A549 (cell line): ENCODE measurements around the gene OPCML. TPM values are rescaled to one million over a fixed set of nuclear protein-coding genes. Genes with fewer than 3 reads are reported as not detected.

ENCODE experiments used
- ATAC-seq, 2 experiments: fragments of 200-7000 bp in 1 of 2; fragments of >200 bp in 1 of 2; cut with Nextera tagmentation in 1 of 2; cut with Tn5 transposase in 1 of 2; 3 replicates each; pipeline versions ENCODE4 v1.8.0 to v1.9.1; 2018 to 2020; ENCODE audit warnings: mild to moderate bottlenecking in 1 of 2, moderate library complexity in 1 of 2
- CTCF ChIA-PET: fragments of 300-600 bp; sonication (Branson Sonifier 250); formaldehyde crosslinking; extraction: SDS; loops from one replicate; lab custom pipeline; 2021; ENCODE audit warnings: antibody characterized with exemption, inconsistent platforms; lab: Yijun Ruan, JAX
- POLR2A ChIA-PET: fragments of 350-600 bp; formaldehyde crosslinking; extraction: SDS; loops from one replicate; lab custom pipeline; 2021; ENCODE audit warnings: antibody characterized with exemption, inconsistent platforms; lab: Yijun Ruan, JAX
- DNase-seq, 2 experiments: peaks; one replicate each; pipeline versions ENCODE4 v3.0.0 to v3.0.0-alpha.2; 2011 to 2016; ENCODE audit warnings: low read depth in 1 of 2, low spot score in 1 of 2
- FAIRE-seq: peaks from 2 replicates; lab custom pipeline; 2011; peaks lifted over from hg19 to GRCh38; lab: Jason Lieb, UNC
- H3K27ac ChIP-seq, 2 experiments: fragments of >200 bp; sonication (Bioruptor Twin); formaldehyde crosslinking; 3 replicates each; pipeline ENCODE4 v1.5.1; 2016 to 2017
- H3K4me1 ChIP-seq: fragments of >200 bp; sonication (Bioruptor Twin); formaldehyde crosslinking; 3 replicates; pipeline ENCODE4 v1.6.1; 2016
- H3K4me2 ChIP-seq: fragments of >200 bp; sonication (Bioruptor Twin); formaldehyde crosslinking; 3 replicates; pipeline ENCODE4 v1.6.1; 2016
- H3K4me3 ChIP-seq: fragments of >200 bp; sonication (Bioruptor Twin); formaldehyde crosslinking; 3 replicates; pipeline ENCODE4 v1.5.1; 2016
- H3K9me3 ChIP-seq: fragments of >200 bp; sonication (Bioruptor Twin); formaldehyde crosslinking; 3 replicates; pipeline ENCODE4 v1.6.1; 2016
- ATOH8 ChIP-seq: fragments of 250-450 bp; sonication (Bioruptor Pico); IDR thresholded peaks from 2 replicates; pipeline ENCODE4 v1.5.0; 2020; ENCODE audit warnings: low read depth, mild to moderate bottlenecking, moderate library complexity
- BHLHE40 ChIP-seq: IDR thresholded peaks from 2 replicates; pipeline ENCODE4 v1.6.1; 2012; ENCODE audit warnings: low read depth, low read length, inconsistent platforms
- CBX2 ChIP-seq: fragments of 200-600 bp; sonication (generic); IDR thresholded peaks from 2 replicates; pipeline ENCODE4 v1.6.1; 2016; ENCODE audit warnings: low read depth, mild to moderate bottlenecking, borderline replicate concordance
- CBX8 ChIP-seq: fragments of 200-600 bp; sonication (generic); IDR thresholded peaks from 2 replicates; pipeline ENCODE4 v1.6.1; 2016
- CEBPB ChIP-seq, 2 experiments: fragments of >200 bp in 1 of 2; sonication (Bioruptor Twin) in 1 of 2; formaldehyde crosslinking in 1 of 2; IDR thresholded peaks; 2 replicates each; pipeline ENCODE4 v1.6.1; 2012 to 2016
- EHF ChIP-seq: fragments of 250-450 bp; sonication (Bioruptor Pico); IDR thresholded peaks from 2 replicates; pipeline ENCODE4 v1.5.0; 2020; ENCODE audit warnings: mild to moderate bottlenecking
- EHMT2 ChIP-seq: fragments of 200-600 bp; sonication (generic); IDR thresholded peaks from 2 replicates; pipeline ENCODE4 v1.6.1; 2016; ENCODE audit warnings: antibody characterized with exemption, low read depth, mild to moderate bottlenecking, moderate library complexity
- ELK1 ChIP-seq: fragments of 150-350 bp; IDR thresholded peaks from 2 replicates; pipeline ENCODE4 v1.6.1; 2014; ENCODE audit warnings: low read depth, mild to moderate bottlenecking, low read length
- ESRRA ChIP-seq: fragments of 150-350 bp; IDR thresholded peaks from 2 replicates; pipeline ENCODE4 v1.6.1; 2014; ENCODE audit warnings: mild to moderate bottlenecking, low read length, borderline replicate concordance
- FOXS1 ChIP-seq: fragments of 250-450 bp; sonication (Bioruptor Pico); IDR thresholded peaks from 2 replicates; pipeline ENCODE4 v1.5.0; 2020; ENCODE audit warnings: mild to moderate bottlenecking, moderate library complexity
- HDAC2 ChIP-seq: fragments of 200-600 bp; sonication (generic); IDR thresholded peaks from 2 replicates; pipeline ENCODE4 v1.6.1; 2016
- HOXA7 ChIP-seq: fragments of 250-450 bp; sonication (Bioruptor Pico); IDR thresholded peaks from 2 replicates; pipeline ENCODE4 v1.5.0; 2020; ENCODE audit warnings: mild to moderate bottlenecking, moderate library complexity
- JUN ChIP-seq, 2 experiments: fragments of >200 bp; sonication (Bioruptor Twin); formaldehyde crosslinking; IDR thresholded peaks; 2 replicates in 1 of 2; 3 replicates in 1 of 2; pipeline ENCODE4 v1.6.1; 2016 to 2017
- JUNB ChIP-seq: fragments of >200 bp; sonication (Bioruptor Twin); formaldehyde crosslinking; IDR thresholded peaks from 2 replicates; pipeline ENCODE4 v1.6.1; 2016
- KDM1A ChIP-seq: fragments of 200-600 bp; sonication (generic); IDR thresholded peaks from 2 replicates; pipeline ENCODE4 v1.6.1; 2016; ENCODE audit warnings: low read depth, mild to moderate bottlenecking
- KDM5A ChIP-seq: fragments of 200-600 bp; sonication (generic); IDR thresholded peaks from 2 replicates; pipeline ENCODE4 v1.6.1; 2016; ENCODE audit warnings: antibody characterized with exemption, mild to moderate bottlenecking
- MAFK ChIP-seq: fragments of 450-650 bp; IDR thresholded peaks from 2 replicates; pipeline ENCODE4 v1.6.1; 2014; ENCODE audit not compliant: partially characterized antibody
- MAX ChIP-seq: IDR thresholded peaks from 2 replicates; pipeline ENCODE4 v1.6.1; 2012
- MAZ ChIP-seq: fragments of 150-350 bp; IDR thresholded peaks from 2 replicates; pipeline ENCODE4 v1.6.1; 2014; ENCODE audit warnings: antibody characterized with exemption, low read depth, low read length, borderline replicate concordance
- NFE2L2 ChIP-seq: fragments of 150-350 bp; conservative IDR thresholded peaks from 2 replicates; pipeline ENCODE4 v1.6.1; 2014; ENCODE audit warnings: low read length
- NR3C1 ChIP-seq: fragments of >200 bp; sonication (Bioruptor Twin); formaldehyde crosslinking; IDR thresholded peaks from 3 replicates; pipeline ENCODE4 v1.6.1; 2017
- RAD21 ChIP-seq, 2 experiments: fragments of >200 bp in 1 of 2; sonication (Bioruptor Twin) in 1 of 2; formaldehyde crosslinking in 1 of 2; IDR thresholded peaks in 1 of 2; conservative IDR thresholded peaks in 1 of 2; 2 replicates in 1 of 2; 3 replicates in 1 of 2; pipeline ENCODE4 v1.6.1; 2012 to 2018; ENCODE audit warnings: inconsistent platforms in 1 of 2
- RCOR1 ChIP-seq: fragments of 150-350 bp; IDR thresholded peaks from 2 replicates; pipeline ENCODE4 v1.6.1; 2014; ENCODE audit warnings: antibody characterized with exemption, low read length, low read depth
- SMC3 ChIP-seq: fragments of >200 bp; sonication (Bioruptor Twin); formaldehyde crosslinking; IDR thresholded peaks from 3 replicates; pipeline ENCODE4 v1.6.1; 2018; ENCODE audit warnings: inconsistent platforms
- TP53 ChIP-seq: fragments of 250-450 bp; sonication (Bioruptor Pico); IDR thresholded peaks from 2 replicates; pipeline ENCODE4 v1.5.0; 2021; ENCODE audit warnings: mild to moderate bottlenecking, moderate library complexity
- USF2 ChIP-seq: fragments of 450-650 bp; IDR thresholded peaks from 2 replicates; pipeline ENCODE4 v1.6.1; 2014; ENCODE audit warnings: antibody characterized with exemption
- ZC3H11A ChIP-seq: fragments of 450-650 bp; IDR thresholded peaks from 2 replicates; pipeline ENCODE4 v1.6.1; 2014; ENCODE audit warnings: antibody characterized with exemption, mild to moderate bottlenecking
- ZFP36 ChIP-seq: fragments of 450-650 bp; IDR thresholded peaks from 2 replicates; pipeline ENCODE4 v1.6.1; 2014; ENCODE audit warnings: borderline replicate concordance; ENCODE audit not compliant: partially characterized antibody
- ZNF302 ChIP-seq: fragments of 250-450 bp; sonication (Bioruptor Pico); IDR thresholded peaks from 2 replicates; pipeline ENCODE4 v1.9.0; 2021; ENCODE audit warnings: inconsistent platforms, mild to moderate bottlenecking, moderate library complexity
- WGBS: methylation state at CpG from one replicate; pipeline ENCODE4 v1.1.6; 2017; ENCODE audit errors: missing lambda C conversion rate; 5-methylcytosine and 5-hydroxymethylcytosine counted together
- polyA plus RNA-seq, 4 experiments: library from polyadenylated mRNA; depleted of rRNA in 3 of 4; stranded (reverse); fragments of >200 nt; fragmentation: RNase III in 1 of 4; extraction: RNeasy Plus Mini Kit Qiagen cat#74134 plus additional on column Dnase treatment in 1 of 4; gene quantifications; 2 replicates in 3 of 4; 3 replicates in 1 of 4; pipeline ENCODE4 v1.2.3, GENCODE V29; 2011 to 2017

Gene OPCML
- polyA plus RNA-seq, 2 of the 4 experiments (the other 2 are of a cell fraction) = not detected

- DNase-seq (no peak), FAIRE-seq (no peak)
- H3K27ac ChIP-seq = no peak overlapping the region
- no peak overlapping the region for H3K4me3 ChIP-seq
- 40% methylated on average over 2 of the region's 2 CpGs for WGBS
- no peaks in the 10 kb centered on the region for H3K9me3 ChIP-seq
- no peaks in the 10 kb centered on the region for H3K4me1 ChIP-seq
- no peak overlapping the region for H3K4me2 ChIP-seq
- no peak for TF ChIP-seq SMC3
- no peak for TF ChIP-seq BHLHE40
- no peak for TF ChIP-seq KDM1A
- no peak for TF ChIP-seq JUNB
- TF ChIP-seq ESRRA = no peak
- no peak for TF ChIP-seq RCOR1
- no peak for TF ChIP-seq HOXA7
- no peak for TF ChIP-seq MAFK
- TF ChIP-seq, all 56 proteins: peak for 0
- ATAC-seq = no peak
- ChIA-PET POLR2A (no interaction called here), CTCF (no interaction called here)
Measured at GRCh38 chr11:133503236-133503635, 29.1 kb downstream of the OPCML start.

GRCh38 chr11:133501643-133502539 lies 30.4 kb downstream of the OPCML start:
- CTCF ChIA-PET = no interaction called here
- no peak for FAIRE-seq
- H3K27ac ChIP-seq = no peak overlapping the region
- DNase-seq = no peak
- H3K4me1 ChIP-seq = no peaks in the 10 kb centered on the region
- TF ChIP-seq ELK1 = no peak
- no peak for TF ChIP-seq MAZ
- TF ChIP-seq, all 56 proteins: peak for 0
- no peak for ATAC-seq
- Histone ChIP-seq H3K4me2 (no peak overlapping the region), H3K9me3 (no peaks in the 10 kb centered on the region), H3K4me3 (no peak overlapping the region)
- 8% methylated on average over 12 of the region's 24 CpGs for WGBS
- POLR2A ChIA-PET = no interaction called here

- H3K27ac ChIP-seq = no peak overlapping the region
- no peaks in the 10 kb centered on the region for H3K9me3 ChIP-seq
- no peak overlapping the region for H3K4me3 ChIP-seq
- no peaks in the 10 kb centered on the region for H3K4me1 ChIP-seq
- POLR2A ChIA-PET = no interaction called here
- TF ChIP-seq ZNF302 (no peak), CBX8 (no peak), NR3C1 (no peak), KDM5A (no peak), EHF (CRISPR knock-in tag) (no peak), KDM1A (no peak), MAFK (no peak)
- CTCF ChIA-PET = no interaction called here
- H3K4me2 ChIP-seq = no peak overlapping the region
- FAIRE-seq (no peak), DNase-seq (no peak), ATAC-seq (no peak)
- WGBS = 12% methylated on average over 7 of the region's 11 CpGs
Measured at GRCh38 chr11:133500936-133501335, 31.4 kb downstream of the OPCML start.

- CTCF ChIA-PET = no interaction called here
- 0% methylated on average over 5 of the region's 9 CpGs for WGBS
- POLR2A ChIA-PET = no interaction called here
Measured at GRCh38 chr11:133500435-133500834, 31.9 kb downstream of the OPCML start.

More at GRCh38 chr11:133500435-133500834, 31.9 kb downstream of the OPCML start:
- no peak for DNase-seq
- Histone ChIP-seq H3K4me2 (no peak overlapping the region), H3K27ac (no peak overlapping the region), H3K9me3 (no peaks in the 10 kb centered on the region), H3K4me3 (no peak overlapping the region), H3K4me1 (no peaks in the 10 kb centered on the region)
- no peak for FAIRE-seq
- TF ChIP-seq ZC3H11A (no peak), RAD21 (conservative IDR thresholded peaks at IDR 0.05 in 1 of 2, IDR thresholded peaks at IDR 0.05 in 1 of 2) (no peak), USF2 (no peak), FOXS1 (CRISPR knock-in tag) (no peak), BHLHE40 (no peak), JUN (IDR thresholded peaks at IDR 0.05) (no peak), TP53 (CRISPR knock-in tag) (no peak), HDAC2 (no peak), NFE2L2 (no peak), KDM1A (no peak), EHMT2 (no peak), ESRRA (no peak), ATOH8 (CRISPR knock-in tag) (no peak), MAX (no peak), ZFP36 (no peak), CBX8 (no peak), CBX2 (no peak), HOXA7 (no peak), CEBPB (IDR thresholded peaks at IDR 0.05) (no peak)
- ATAC-seq = no peak
